ENCODE data around the gene CAPN3. TPM values are rescaled to one million over a fixed set of nuclear protein-coding genes. Genes with fewer than 3 reads are reported as not detected.

The CAPN3 gene
- total and polyA plus RNA-seq, 10 donors = 14.6 to 40.5 (median 17.0) TPM

- H3K4me1 ChIP-seq = no peaks in the 10 kb centered on the region
- H3K36me3 ChIP-seq = peaks cover 0 to 100% (median 85%) of the 10 kb centered on the region in 6 donors
- no peaks in the 10 kb centered on the region for H3K27me3 ChIP-seq (replicated peaks in 1 of 7)
- no peak overlapping the region for H3K4me3 ChIP-seq
- no peak overlapping the region for H3K27ac ChIP-seq
- no peak for DNase-seq
- H3K9me3 ChIP-seq = no peaks in the 10 kb centered on the region
- WGBS, 5 donors = 87 to 94% (median 93%) methylated on average over 5 of the region's 5 CpGs
- no peak for TF ChIP-seq CTCF (IDR thresholded peaks at IDR 0.05 in 8 of 11, conservative IDR thresholded peaks at IDR 0.05 in 3 of 11)
- no peak for TF ChIP-seq POLR2AphosphoS5 (IDR thresholded peaks at IDR 0.05)
- no peak for TF ChIP-seq POLR2A (IDR thresholded peaks at IDR 0.05)
- intact Hi-C loops (cut with DNase I; ENCODE audit: low total_unique reads) = no loop called here
Observed at GRCh38 chr15:42444415-42445063, 85.2 kb downstream of the CAPN3 start.

- intact Hi-C loops (cut with DNase I; ENCODE audit: low total_unique reads) = no loop called here
- DNase-seq = no peak
- no peak overlapping the region for H3K27ac ChIP-seq
- no peak overlapping the region for H3K4me3 ChIP-seq
- H3K4me1 ChIP-seq = no peaks in the 10 kb centered on the region
- H3K9me3 ChIP-seq = no peaks in the 10 kb centered on the region
- H3K27me3 ChIP-seq (replicated peaks in 1 of 7) = no peaks in the 10 kb centered on the region
- H3K36me3 ChIP-seq = peaks cover 0 to 100% (median 87%) of the 10 kb centered on the region in 6 donors
- TF ChIP-seq POLR2A (IDR thresholded peaks at IDR 0.05) = no peak
- no peak for TF ChIP-seq CTCF (IDR thresholded peaks at IDR 0.05 in 8 of 11, conservative IDR thresholded peaks at IDR 0.05 in 3 of 11)
- TF ChIP-seq POLR2AphosphoS5 (IDR thresholded peaks at IDR 0.05) = no peak
Observed at GRCh38 chr15:42445551-42445950, 86.2 kb downstream of the CAPN3 start.

GRCh38 chr15:42447599-42447998 lies 88.3 kb downstream of the CAPN3 start:
- DNase-seq = no peak
- intact Hi-C loops (cut with DNase I; ENCODE audit: low total_unique reads) = no loop called here
- H3K4me1 ChIP-seq = no peaks in the 10 kb centered on the region
- H3K9me3 ChIP-seq = no peaks in the 10 kb centered on the region
- no peak overlapping the region for H3K4me3 ChIP-seq
- H3K27ac ChIP-seq = no peak overlapping the region
- TF ChIP-seq POLR2AphosphoS5 (IDR thresholded peaks at IDR 0.05) = no peak
- no peak for TF ChIP-seq CTCF (IDR thresholded peaks at IDR 0.05 in 8 of 11, conservative IDR thresholded peaks at IDR 0.05 in 3 of 11)
- TF ChIP-seq POLR2A (IDR thresholded peaks at IDR 0.05) = no peak
- 95 to 98% (median 97%) methylated on average over 2 of the region's 2 CpGs for WGBS, 5 donors
- H3K27me3 ChIP-seq (replicated peaks in 1 of 7) = no peaks in the 10 kb centered on the region
- peaks cover 0 to 100% (median 86%) of the 10 kb centered on the region in 6 donors for H3K36me3 ChIP-seq

GRCh38 chr15:42448281-42448680 lies 89.0 kb downstream of the CAPN3 start:
- intact Hi-C loops (cut with DNase I; ENCODE audit: low total_unique reads) = no loop called here
- H3K27me3 ChIP-seq (replicated peaks in 1 of 7) = no peaks in the 10 kb centered on the region
- WGBS, 5 donors = 92 to 98% (median 96%) methylated on average over 6 of the region's 6 CpGs
- peaks cover 0 to 100% (median 80%) of the 10 kb centered on the region in 6 donors for H3K36me3 ChIP-seq
- H3K9me3 ChIP-seq = no peaks in the 10 kb centered on the region
- H3K27ac ChIP-seq = no peak overlapping the region
- DNase-seq = no peak
- no peak overlapping the region for H3K4me3 ChIP-seq
- TF ChIP-seq POLR2A (IDR thresholded peaks at IDR 0.05) (no peak), CTCF (IDR thresholded peaks at IDR 0.05 in 8 of 11, conservative IDR thresholded peaks at IDR 0.05 in 3 of 11) (no peak), POLR2AphosphoS5 (IDR thresholded peaks at IDR 0.05) (no peak)
- no peaks in the 10 kb centered on the region for H3K4me1 ChIP-seq
